ENCODE data around the gene MRPL14. TPM values are rescaled to one million over a fixed set of nuclear protein-coding genes. Genes with fewer than 3 reads are reported as not detected.

Gene MRPL14
- total and polyA plus RNA-seq, 9 of the 15 experiments (the other 6 are each of a cell fraction or from before 2014, with no cell fraction given) = 126 to 424 (median 165) TPM

GRCh38 chr6:44074439-44074812 lies 52.8 kb downstream of the MRPL14 start (continued):
- TF ChIP-seq ZNF140 (CRISPR knock-in tag; IDR thresholded peaks at IDR 0.05) (no peak), RBM25 (IDR thresholded peaks at IDR 0.05; ENCODE audit: low read depth, low read length, severe bottlenecking) (no peak), ZNF280A (IDR thresholded peaks at IDR 0.05; ENCODE audit: low read depth, partially characterized antibody) (no peak), PHB (CRISPR knock-in tag; IDR thresholded peaks at IDR 0.05) (no peak), TBP (optimal IDR thresholded peaks at IDR 0.05; ENCODE audit: low read depth, low read length) (peak; percentile 39), USF2 (CRISPR knock-in tag; IDR thresholded peaks at IDR 0.05) (no peak), KLF10 (CRISPR knock-in tag; IDR thresholded peaks at IDR 0.05) (no peak), NCOA2 (IDR thresholded peaks at IDR 0.05; ENCODE audit: partially characterized antibody in 2 of 2) (no peak), EP400 (IDR thresholded peaks at IDR 0.05) (peak; percentile 48), ATF3 (IDR thresholded peaks at IDR 0.05) (no peak), ATF3 (CRISPR knock-in tag; conservative IDR thresholded peaks at IDR 0.05) (no peak), ZKSCAN1 (IDR thresholded peaks at IDR 0.05; ENCODE audit: low read depth, low read length) (0 out of 2 replicates have a peak, but pooled peaks have one; percentile 49), SREBF2 (CRISPR knock-in tag; IDR thresholded peaks at IDR 0.05) (no peak), NFIC (IDR thresholded peaks at IDR 0.05) (peak; percentile 14; the same call in 1 of the 2 replicates), TAL1 (IDR thresholded peaks at IDR 0.05) (no peak), PBX2 (CRISPR knock-in tag; IDR thresholded peaks at IDR 0.05; ENCODE audit: low read depth) (no peak), PBX2 (tag; conservative IDR thresholded peaks at IDR 0.05; ENCODE audit: low read depth) (no peak), BRCA1 (IDR thresholded peaks at IDR 0.05) (no peak), BRCA1 (CRISPR knock-in tag; IDR thresholded peaks at IDR 0.05) (no peak), MED1 (CRISPR knock-in tag; IDR thresholded peaks at IDR 0.05; ENCODE audit: borderline replicate concordance) (no peak), ZNF778 (CRISPR knock-in tag; IDR thresholded peaks at IDR 0.05) (no peak), KLF1 (tag; IDR thresholded peaks at IDR 0.05) (no peak), ZNF174 (CRISPR knock-in tag; IDR thresholded peaks at IDR 0.05) (no peak), THRB (CRISPR knock-in tag; conservative IDR thresholded peaks at IDR 0.05) (no peak; the same call in 1 of the 2 replicates), CHD4 (IDR thresholded peaks at IDR 0.05; ENCODE audit: insufficient read depth, insufficient replicate concordance, low read depth, low read length, poor library complexity, severe bottlenecking) (no peak)

Data from K562 (cell line).